OCI-LY3 (cell line): ENCODE measurements around the gene TTC12.

ENCODE experiments used
- H2AFZ ChIP-seq: fragments of 200-600, 300-600 bp; shearing (Covaris generic); 2 replicates; pipeline ENCODE4 v1.6.0; 2014; ENCODE audit warnings: antibody characterized with exemption, low read depth, low read length
- H3K27ac ChIP-seq: fragments of 200-600, 300-600 bp; sonication (generic); 2 replicates; pipeline ENCODE4 v1.5.1; 2014; ENCODE audit warnings: mild to moderate bottlenecking, low read length, moderate library complexity, mixed read lengths
- H3K27me3 ChIP-seq: fragments of 200-600, 300-600 bp; sonication (generic); 2 replicates; pipeline ENCODE4 v1.6.1; 2014; ENCODE audit warnings: low read depth, low read length, mixed read lengths
- H3K36me3 ChIP-seq: fragments of 200-600, 300-600 bp; sonication (generic); replicated peaks from 2 replicates; pipeline ENCODE3; 2014; ENCODE audit warnings: low read depth, low read length, mixed read lengths
- H3K4me1 ChIP-seq: fragments of 300-600, 200-600 bp; sonication (generic); 2 replicates; pipeline ENCODE4 v1.6.1; 2014; ENCODE audit warnings: low read length, mixed read lengths
- H3K4me2 ChIP-seq: fragments of 200-600, 300-600 bp; sonication (generic); 2 replicates; pipeline ENCODE4 v1.6.1; 2014; ENCODE audit warnings: low read length, mixed read lengths
- H3K4me3 ChIP-seq: fragments of 300-600, 200-600 bp; sonication (generic); 2 replicates; pipeline ENCODE4 v1.5.1; 2014; ENCODE audit warnings: antibody characterized with exemption, mild to moderate bottlenecking, low read length, moderate library complexity
- H3K79me2 ChIP-seq: fragments of 300-600, 200-600 bp; shearing (Covaris generic); 2 replicates; pipeline ENCODE4 v1.6.1; 2014; ENCODE audit warnings: mild to moderate bottlenecking, low read length, mixed read lengths
- H3K9ac ChIP-seq: fragments of 300-600, 200-600 bp; shearing (Covaris generic); 2 replicates; pipeline ENCODE4 v1.6.0; 2014; ENCODE audit warnings: mild to moderate bottlenecking, low read length, moderate library complexity
- H3K9me3 ChIP-seq: fragments of 200-600, 300-600 bp; shearing (Covaris generic); 2 replicates; pipeline ENCODE4 v1.6.1; 2014; ENCODE audit warnings: low read length, mixed read lengths; ENCODE audit not compliant: insufficient read depth
- H4K20me1 ChIP-seq: fragments of 200-600, 300-600 bp; sonication (generic); 2 replicates; pipeline ENCODE4 v1.6.1; 2016; ENCODE audit warnings: low read length, mixed read lengths; ENCODE audit not compliant: insufficient read depth
- EZH2phosphoT487 ChIP-seq: fragments of 200-600 bp; shearing (Covaris generic); IDR thresholded peaks from 2 replicates; pipeline ENCODE4 v1.6.1; 2018; ENCODE audit warnings: antibody characterized with exemption, mixed run types, low read depth
- TF ChIP-seq, protein P1 (sequence below): fragments of 200-600, 300-600 bp; sonication (generic); IDR thresholded peaks from 2 replicates; pipeline ENCODE4 v1.5.1; 2014; ENCODE audit warnings: antibody characterized with exemption, low read length, low read depth

The TTC12 gene

GRCh38 chr11:113278925-113279324 is 35.5 kb upstream of the TTC12 start:
- Histone ChIP-seq H3K27me3 (peaks cover 31% of the 10 kb centered on the region), H3K9ac (no peak overlapping the region), H3K79me2 (no peaks in the 10 kb centered on the region), H4K20me1 (no peaks in the 10 kb centered on the region), H3K9me3 (no peaks in the 10 kb centered on the region), H3K27ac (no peak overlapping the region), H3K36me3 (no peaks in the 10 kb centered on the region), H3K4me3 (no peak overlapping the region), H3K4me2 (no peak overlapping the region), H3K4me1 (no peaks in the 10 kb centered on the region), H2AFZ (no peak overlapping the region)
- TF ChIP-seq, protein P1, sequence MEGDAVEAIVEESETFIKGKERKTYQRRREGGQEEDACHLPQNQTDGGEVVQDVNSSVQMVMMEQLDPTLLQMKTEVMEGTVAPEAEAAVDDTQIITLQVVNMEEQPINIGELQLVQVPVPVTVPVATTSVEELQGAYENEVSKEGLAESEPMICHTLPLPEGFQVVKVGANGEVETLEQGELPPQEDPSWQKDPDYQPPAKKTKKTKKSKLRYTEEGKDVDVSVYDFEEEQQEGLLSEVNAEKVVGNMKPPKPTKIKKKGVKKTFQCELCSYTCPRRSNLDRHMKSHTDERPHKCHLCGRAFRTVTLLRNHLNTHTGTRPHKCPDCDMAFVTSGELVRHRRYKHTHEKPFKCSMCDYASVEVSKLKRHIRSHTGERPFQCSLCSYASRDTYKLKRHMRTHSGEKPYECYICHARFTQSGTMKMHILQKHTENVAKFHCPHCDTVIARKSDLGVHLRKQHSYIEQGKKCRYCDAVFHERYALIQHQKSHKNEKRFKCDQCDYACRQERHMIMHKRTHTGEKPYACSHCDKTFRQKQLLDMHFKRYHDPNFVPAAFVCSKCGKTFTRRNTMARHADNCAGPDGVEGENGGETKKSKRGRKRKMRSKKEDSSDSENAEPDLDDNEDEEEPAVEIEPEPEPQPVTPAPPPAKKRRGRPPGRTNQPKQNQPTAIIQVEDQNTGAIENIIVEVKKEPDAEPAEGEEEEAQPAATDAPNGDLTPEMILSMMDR = no peak
- no peak for TF ChIP-seq EZH2phosphoT487

DNA sequence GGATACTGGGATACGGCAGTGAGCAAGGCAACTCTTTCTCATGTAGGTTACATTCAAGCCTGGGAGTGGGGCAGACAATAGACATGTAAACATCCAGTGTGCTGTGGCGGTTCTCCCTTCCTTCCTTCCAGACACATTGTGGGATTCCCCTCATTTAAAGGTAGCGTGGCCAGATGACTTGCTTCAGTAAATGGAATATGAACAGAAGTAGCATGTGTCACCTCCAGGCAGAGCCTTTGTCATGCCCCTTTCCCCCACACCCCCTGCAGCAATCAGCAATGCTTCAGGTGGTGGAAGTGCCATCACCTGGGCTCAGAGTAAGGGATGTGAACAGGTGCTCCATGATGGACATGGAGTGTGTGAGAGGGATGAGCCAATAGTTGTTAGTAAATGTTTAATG is 34.8 kb upstream of the TTC12 start:
- Histone ChIP-seq H3K4me3 (no peak overlapping the region), H2AFZ (no peak overlapping the region)

GRCh38 chr11:113281052-113281725 is 33.2 kb upstream of the TTC12 start:
- Histone ChIP-seq H3K9ac (no peak overlapping the region), H3K4me1 (no peaks in the 10 kb centered on the region), H3K36me3 (no peaks in the 10 kb centered on the region), H3K79me2 (no peaks in the 10 kb centered on the region), H2AFZ (no peak overlapping the region), H3K9me3 (no peaks in the 10 kb centered on the region), H3K4me2 (no peak overlapping the region), H3K27ac (no peak overlapping the region), H3K27me3 (peaks cover 44% of the 10 kb centered on the region), H4K20me1 (no peaks in the 10 kb centered on the region), H3K4me3 (no peak overlapping the region)
- TF ChIP-seq, protein P1 = no peak
- TF ChIP-seq EZH2phosphoT487 = no peak

More for the DNA sequence above, 34.8 kb upstream of the TTC12 start:
- Histone ChIP-seq H3K27ac (no peak overlapping the region), H3K4me2 (no peak overlapping the region), H4K20me1 (no peaks in the 10 kb centered on the region), H3K36me3 (no peaks in the 10 kb centered on the region), H3K4me1 (no peaks in the 10 kb centered on the region), H3K27me3 (peaks cover 37% of the 10 kb centered on the region), H3K79me2 (no peaks in the 10 kb centered on the region), H3K9me3 (no peaks in the 10 kb centered on the region), H3K9ac (no peak overlapping the region)
- TF ChIP-seq, protein P1 = no peak
- TF ChIP-seq EZH2phosphoT487 = no peak

DNA sequence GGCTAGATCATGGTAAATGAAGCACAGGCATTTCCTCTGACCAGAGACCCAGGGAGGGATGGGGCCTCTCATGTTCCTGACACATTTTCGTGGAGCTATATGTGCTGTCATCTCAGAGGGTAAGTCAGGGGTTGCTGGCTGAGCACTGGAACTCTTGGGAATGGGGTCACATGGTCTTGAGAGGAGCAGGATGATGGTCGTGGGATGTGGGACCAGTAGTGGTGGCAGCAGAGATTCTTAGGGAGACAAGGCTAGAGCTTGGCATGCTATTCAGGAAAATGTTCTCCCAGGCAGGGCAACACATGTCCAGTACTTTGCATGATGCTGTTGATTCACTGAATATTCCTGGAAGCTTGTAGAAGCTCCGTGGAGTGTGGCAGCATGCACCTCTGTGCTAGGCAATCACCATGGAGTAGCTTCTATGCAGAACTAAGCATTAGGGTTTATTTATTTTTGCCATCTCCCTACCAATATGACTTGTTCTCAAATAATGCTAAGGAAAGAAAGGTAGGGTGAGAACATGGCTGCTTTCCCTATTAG is 31.4 kb upstream of the TTC12 start:
- Histone ChIP-seq H3K79me2 (no peaks in the 10 kb centered on the region), H3K27me3 (peaks cover 60% of the 10 kb centered on the region), H3K9me3 (no peaks in the 10 kb centered on the region), H2AFZ (no peak overlapping the region), H3K4me3 (no peak overlapping the region), H3K4me2 (no peak overlapping the region), H4K20me1 (no peaks in the 10 kb centered on the region), H3K9ac (no peak overlapping the region), H3K27ac (no peak overlapping the region), H3K4me1 (no peaks in the 10 kb centered on the region), H3K36me3 (no peaks in the 10 kb centered on the region)
- TF ChIP-seq EZH2phosphoT487 = no peak
- TF ChIP-seq, protein P1 = no peak
